ENCODE data around the gene SRSF11. TPM values are rescaled to one million over a fixed set of nuclear protein-coding genes. Genes with fewer than 3 reads are reported as not detected.

SRSF11 gene
- total RNA-seq, 2 experiments from 2014 or later, result 194 to 203 TPM

DNA sequence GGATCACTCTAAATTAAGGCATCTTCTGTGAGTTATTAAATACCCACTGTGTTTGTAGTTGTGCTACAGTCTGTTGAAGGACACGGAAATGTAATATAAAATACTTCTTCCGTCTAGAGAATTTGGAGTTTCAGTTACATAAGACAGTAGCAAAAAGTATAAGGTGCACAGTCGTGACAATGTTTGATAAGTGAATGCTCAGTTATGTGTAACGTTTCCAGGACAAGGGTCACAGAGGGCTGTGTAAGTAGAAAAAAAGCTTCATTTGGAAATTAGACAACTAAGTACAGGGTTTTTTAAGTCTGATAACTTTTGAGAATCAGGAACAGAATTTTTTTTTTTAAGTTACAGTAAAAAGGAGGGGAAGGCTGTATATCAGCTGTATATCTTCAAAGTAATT lies 27.5 kb downstream of the SRSF11 start:
- Mint-ChIP-seq H3K4me1 (ENCODE audit: low read depth) (peaks cover 19% of the 10 kb centered on the region), H3K4me3 (no peak overlapping the region), H3K9me3 (no peaks in the 10 kb centered on the region), H3K27me3 (no peaks in the 10 kb centered on the region), H3K36me3 (ENCODE audit: low read depth) (peaks cover 60% of the 10 kb centered on the region), H3K27ac (peak overlapping the region; percentile 50)
- TF ChIP-seq, protein P1, sequence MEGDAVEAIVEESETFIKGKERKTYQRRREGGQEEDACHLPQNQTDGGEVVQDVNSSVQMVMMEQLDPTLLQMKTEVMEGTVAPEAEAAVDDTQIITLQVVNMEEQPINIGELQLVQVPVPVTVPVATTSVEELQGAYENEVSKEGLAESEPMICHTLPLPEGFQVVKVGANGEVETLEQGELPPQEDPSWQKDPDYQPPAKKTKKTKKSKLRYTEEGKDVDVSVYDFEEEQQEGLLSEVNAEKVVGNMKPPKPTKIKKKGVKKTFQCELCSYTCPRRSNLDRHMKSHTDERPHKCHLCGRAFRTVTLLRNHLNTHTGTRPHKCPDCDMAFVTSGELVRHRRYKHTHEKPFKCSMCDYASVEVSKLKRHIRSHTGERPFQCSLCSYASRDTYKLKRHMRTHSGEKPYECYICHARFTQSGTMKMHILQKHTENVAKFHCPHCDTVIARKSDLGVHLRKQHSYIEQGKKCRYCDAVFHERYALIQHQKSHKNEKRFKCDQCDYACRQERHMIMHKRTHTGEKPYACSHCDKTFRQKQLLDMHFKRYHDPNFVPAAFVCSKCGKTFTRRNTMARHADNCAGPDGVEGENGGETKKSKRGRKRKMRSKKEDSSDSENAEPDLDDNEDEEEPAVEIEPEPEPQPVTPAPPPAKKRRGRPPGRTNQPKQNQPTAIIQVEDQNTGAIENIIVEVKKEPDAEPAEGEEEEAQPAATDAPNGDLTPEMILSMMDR (IDR thresholded peaks at IDR 0.05), result no peak
- DNase-seq (no peak), ATAC-seq (no peak)
- intact Hi-C loops (cut with micrococcal nuclease), result no loop called here
- ChIA-PET CTCF (no interaction called here), POLR2A (interaction anchor here (0.6 to 1.0 kb wide), 3 partner anchors 12 to 20 kb away, joined by 3 read pairs; no protein-coding TSS in a partner anchor)

DNA sequence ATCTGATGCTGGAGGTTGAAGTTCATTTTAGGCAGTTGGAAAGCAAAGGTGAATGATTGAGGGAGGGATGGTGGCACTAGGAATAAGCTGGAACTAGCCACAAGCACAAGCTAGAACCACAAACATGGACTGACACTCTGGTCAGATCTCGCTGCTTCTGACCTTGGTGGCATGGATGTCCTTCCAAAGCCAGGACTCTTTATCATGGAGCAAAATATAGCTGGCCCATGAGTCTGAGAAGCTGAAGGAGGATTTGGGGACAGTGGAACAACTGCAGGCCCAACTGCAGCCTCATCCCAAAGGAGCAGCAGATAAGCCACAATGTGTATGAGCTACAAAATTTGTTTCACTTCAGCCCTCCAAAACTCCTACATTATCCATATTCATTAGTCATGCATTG lies 35.5 kb downstream of the SRSF11 start:
- intact Hi-C loops (cut with micrococcal nuclease), result no loop called here
- Mint-ChIP-seq H3K9me3 (no peaks in the 10 kb centered on the region), H3K27ac (no peak overlapping the region), H3K27me3 (no peaks in the 10 kb centered on the region), H3K4me3 (no peak overlapping the region), H3K4me1 (ENCODE audit: low read depth) (peaks cover 2% of the 10 kb centered on the region), H3K36me3 (ENCODE audit: low read depth) (peaks cover 3% of the 10 kb centered on the region)
- no peak for DNase-seq
- TF ChIP-seq, protein P1 (IDR thresholded peaks at IDR 0.05), result no peak
- POLR2A ChIA-PET, result no interaction called here
- CTCF ChIA-PET, result no interaction called here
- no peak for ATAC-seq

DNA sequence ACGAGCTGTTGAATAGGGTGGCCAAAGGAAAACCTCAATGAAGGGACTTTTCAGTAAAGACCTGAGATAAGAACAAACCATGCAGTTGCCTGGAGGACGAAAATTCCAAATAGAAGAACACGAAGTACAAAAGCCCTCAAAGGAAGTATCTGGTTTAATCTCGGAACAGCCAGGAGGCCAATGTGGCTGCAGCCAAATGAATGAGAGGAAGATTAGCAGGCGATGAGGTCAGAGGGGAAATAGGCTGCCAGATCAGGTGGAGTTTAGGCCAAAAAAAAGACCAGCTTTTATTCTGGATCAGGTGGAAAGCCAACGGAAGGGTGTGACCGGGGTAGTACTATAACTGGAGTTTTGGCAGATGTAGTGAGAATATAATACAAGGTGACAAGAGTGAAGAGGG lies 43.7 kb downstream of the SRSF11 start:
- DNase-seq (no peak), ATAC-seq (no peak)
- CTCF ChIA-PET, result no interaction called here
- Mint-ChIP-seq H3K9me3 (peaks cover 4% of the 10 kb centered on the region), H3K27ac (peak overlapping the region; percentile 1), H3K4me1 (ENCODE audit: low read depth) (peaks cover 2% of the 10 kb centered on the region), H3K4me3 (no peak overlapping the region), H3K27me3 (no peaks in the 10 kb centered on the region), H3K36me3 (ENCODE audit: low read depth) (peaks cover 35% of the 10 kb centered on the region)
- TF ChIP-seq, protein P1 (IDR thresholded peaks at IDR 0.05), result no peak
- POLR2A ChIA-PET, result no interaction called here
- intact Hi-C loops (cut with micrococcal nuclease), result no loop called here

DNA sequence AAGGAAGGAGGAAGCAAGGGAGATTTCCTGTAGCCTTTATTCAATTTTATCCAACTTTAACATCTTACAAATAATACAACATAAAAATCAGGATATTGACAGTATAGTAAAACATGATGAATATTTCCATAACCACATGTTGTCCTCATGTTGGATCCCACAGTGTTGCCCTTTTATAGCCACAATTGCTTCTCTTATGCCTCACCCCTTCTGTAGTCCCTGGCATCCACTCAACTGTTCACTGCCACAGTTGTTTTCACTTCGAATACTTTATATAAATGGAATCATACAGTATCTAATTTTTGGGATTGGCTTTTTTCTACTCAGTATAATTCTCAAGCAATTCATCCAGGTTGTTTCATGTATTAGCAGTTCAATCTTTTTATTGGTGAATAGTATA lies 44.8 kb downstream of the SRSF11 start:
- POLR2A ChIA-PET, result no interaction called here
- H3K36me3 Mint-ChIP-seq (ENCODE audit: low read depth), result peaks cover 38% of the 10 kb centered on the region
- H3K9me3 Mint-ChIP-seq, result peaks cover 4% of the 10 kb centered on the region
- no peak overlapping the region for H3K4me3 Mint-ChIP-seq
- TF ChIP-seq, protein P1 (IDR thresholded peaks at IDR 0.05), result no peak
- no peak for DNase-seq
- no peak for ATAC-seq
- no peak overlapping the region for H3K27ac Mint-ChIP-seq
- H3K4me1 Mint-ChIP-seq (ENCODE audit: low read depth), result no peaks in the 10 kb centered on the region
- intact Hi-C loops (cut with micrococcal nuclease), result no loop called here
- H3K27me3 Mint-ChIP-seq, result no peaks in the 10 kb centered on the region
- CTCF ChIA-PET, result no interaction called here

GRCh38 chr1:70277875-70278274 lies 56.7 kb downstream of the SRSF11 start:
- ChIA-PET POLR2A (no interaction called here), CTCF (no interaction called here)
- DNase-seq (no peak), ATAC-seq (no peak)
- Mint-ChIP-seq H3K4me3 (no peak overlapping the region), H3K27ac (no peak overlapping the region), H3K4me1 (ENCODE audit: low read depth) (no peaks in the 10 kb centered on the region), H3K27me3 (no peaks in the 10 kb centered on the region), H3K36me3 (ENCODE audit: low read depth) (peaks cover 29% of the 10 kb centered on the region), H3K9me3 (no peaks in the 10 kb centered on the region)
- TF ChIP-seq, protein P1 (IDR thresholded peaks at IDR 0.05), result no peak
- intact Hi-C loops (cut with micrococcal nuclease), result no loop called here

All from activated CD8-positive, alpha-beta T cell treated with anti-CD3 and anti-CD28 coated beads for 36 hours (primary cell).